Measurements from ENCODE around the gene PRR7. TPM values are rescaled to one million over a fixed set of nuclear protein-coding genes. Genes with fewer than 3 reads are reported as not detected.
"Not testable (repeated sequence)": the region's sequence is repeated elsewhere in the genome, so short reads cannot be mapped to it uniquely, and the experiment has no call there.

Gene PRR7
- total RNA-seq, 2 experiments from 2014 or later: 7.4 to 8.2 TPM

DNA sequence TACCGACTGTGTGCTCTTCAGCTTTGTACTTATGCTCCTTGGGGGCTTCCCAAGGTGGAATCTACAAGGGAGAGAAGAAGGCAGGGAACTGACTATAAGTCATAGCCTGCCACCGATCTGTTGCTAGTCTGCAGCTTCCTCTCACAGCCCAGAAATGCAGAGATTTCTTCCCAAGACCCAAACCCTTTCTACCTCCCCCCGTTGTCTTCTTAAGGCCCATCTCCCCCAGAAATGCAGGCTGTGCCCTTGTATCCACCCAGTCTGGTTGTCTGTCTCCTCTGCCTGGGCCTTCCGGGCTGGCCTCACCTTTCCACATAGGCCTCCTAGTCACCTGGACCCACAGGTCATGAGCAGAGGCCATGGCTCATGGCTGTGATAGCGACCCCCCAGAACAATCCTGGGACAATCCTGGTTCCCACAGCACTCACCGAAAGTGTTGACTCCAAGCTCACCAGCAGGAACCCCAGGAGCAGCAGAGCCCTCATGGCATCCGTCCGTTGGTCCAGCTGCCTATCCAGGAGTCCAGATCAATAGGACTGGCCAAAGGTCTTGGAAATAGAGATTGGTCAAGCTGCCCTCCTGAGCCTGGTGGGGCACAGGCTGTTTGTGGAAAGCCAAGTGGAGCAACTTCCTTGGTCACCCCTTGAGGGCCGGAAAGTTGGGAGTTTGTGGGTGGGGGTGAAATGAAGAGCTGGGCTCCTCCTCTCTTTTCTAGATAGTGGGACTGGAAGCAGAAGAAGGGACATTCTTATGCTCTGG is 37.4 kb upstream of the PRR7 start, which contains the start of gene F12:
TSS of gene F12 (minus strand) at position 522 of the 759 bp plus-strand sequence. CDS start at position 485, 37 bp downstream.
- H3K4me1 Mint-ChIP-seq (ENCODE audit: low read depth): peaks cover 25% of the 10 kb centered on the region
- CTCF ChIA-PET: interaction anchor here (0.7 to 9.9 kb wide), 5 partner anchors 22 to 48 kb away, joined by 3 to 161 read pairs (median 4); partner anchors contain the start of gene PRR7
- DNase-seq: no peak
- H3K27me3 Mint-ChIP-seq (ENCODE audit: low read depth): no peaks in the 10 kb centered on the region
- H3K27ac Mint-ChIP-seq: no peak within 1 kb of the TSS
- no peak within 1 kb of the TSS for H3K4me3 Mint-ChIP-seq
- no peaks in the 10 kb centered on the region for H3K9me3 Mint-ChIP-seq
- no peaks in the 10 kb centered on the region for H3K36me3 Mint-ChIP-seq (ENCODE audit: low read depth)
- intact Hi-C loops (cut with micrococcal nuclease): no loop called here

DNA sequence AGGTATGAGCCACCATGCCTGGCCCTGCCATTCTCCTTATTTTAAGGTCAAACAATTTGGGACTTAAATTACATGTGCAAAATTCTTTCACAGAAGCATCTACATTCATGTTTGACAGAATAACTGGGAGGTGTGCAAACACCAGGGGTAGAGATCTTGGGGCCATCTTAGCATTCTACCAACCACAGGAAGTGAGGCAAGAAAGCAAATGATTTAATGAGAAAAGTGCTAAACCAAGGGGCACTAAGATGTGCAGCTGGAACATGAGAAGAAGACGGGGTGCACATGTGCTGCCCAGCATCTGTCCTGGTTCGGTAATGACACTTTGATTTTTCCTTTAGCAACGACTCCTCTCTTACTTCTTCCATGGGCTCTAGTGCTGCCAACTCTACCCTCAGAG is 36.0 kb upstream of the PRR7 start:
- DNase-seq: no peak
- intact Hi-C loops (cut with micrococcal nuclease): no loop called here
- CTCF ChIA-PET: interaction anchor here (0.9 to 2.1 kb wide), 2 partner anchors 21 to 91 kb away, joined by 4 to 6 read pairs; no protein-coding TSS in a partner anchor
- no peaks in the 10 kb centered on the region for H3K36me3 Mint-ChIP-seq (ENCODE audit: low read depth)
- no peak overlapping the region for H3K27ac Mint-ChIP-seq
- H3K9me3 Mint-ChIP-seq: no peaks in the 10 kb centered on the region
- no peak overlapping the region for H3K4me3 Mint-ChIP-seq
- H3K27me3 Mint-ChIP-seq (ENCODE audit: low read depth): no peaks in the 10 kb centered on the region
- peaks cover 31% of the 10 kb centered on the region for H3K4me1 Mint-ChIP-seq (ENCODE audit: low read depth)

DNA sequence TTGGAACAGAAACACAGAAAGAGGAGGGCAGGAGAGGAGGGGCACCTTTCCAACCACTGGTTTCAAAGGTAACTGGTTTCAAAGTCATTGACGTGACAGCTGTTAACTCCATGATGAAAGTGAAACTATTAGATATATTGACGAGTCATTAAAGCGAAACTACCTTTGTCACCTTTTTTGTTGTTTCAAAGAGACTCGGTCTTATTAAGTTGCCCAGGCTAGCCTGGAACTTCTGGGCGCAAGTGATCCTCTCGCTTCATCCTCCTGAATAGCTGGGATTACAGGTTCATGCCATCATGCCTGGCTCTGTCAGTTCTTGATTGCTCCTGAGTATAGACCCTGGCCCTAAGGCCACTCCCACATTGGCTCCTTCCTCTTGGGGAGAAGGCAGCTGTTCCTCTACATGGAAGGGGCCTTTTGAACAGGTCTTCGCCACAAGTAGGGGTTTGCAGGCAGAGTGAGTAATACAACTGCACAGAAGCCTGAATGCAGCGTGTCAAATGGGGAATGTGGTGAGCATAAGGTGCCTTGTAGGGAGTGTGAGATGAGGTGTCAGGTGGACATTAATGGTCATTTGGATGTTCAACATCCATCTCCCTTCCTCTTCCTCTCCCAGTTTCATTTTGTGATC is 33.9 kb upstream of the PRR7 start:
- intact Hi-C loops (cut with micrococcal nuclease): no loop called here
- CTCF ChIA-PET: interaction anchor here (0.8 to 0.9 kb wide), 2 partner anchors 8 to 23 kb away, joined by 3 to 5 read pairs; no protein-coding TSS in a partner anchor
- H3K27me3 Mint-ChIP-seq (ENCODE audit: low read depth): no peaks in the 10 kb centered on the region
- no peaks in the 10 kb centered on the region for H3K36me3 Mint-ChIP-seq (ENCODE audit: low read depth)
- H3K4me3 Mint-ChIP-seq: no peak overlapping the region
- peaks cover 33% of the 10 kb centered on the region for H3K4me1 Mint-ChIP-seq (ENCODE audit: low read depth)
- H3K27ac Mint-ChIP-seq: no peak overlapping the region
- no peak for DNase-seq
- no peaks in the 10 kb centered on the region for H3K9me3 Mint-ChIP-seq

DNA sequence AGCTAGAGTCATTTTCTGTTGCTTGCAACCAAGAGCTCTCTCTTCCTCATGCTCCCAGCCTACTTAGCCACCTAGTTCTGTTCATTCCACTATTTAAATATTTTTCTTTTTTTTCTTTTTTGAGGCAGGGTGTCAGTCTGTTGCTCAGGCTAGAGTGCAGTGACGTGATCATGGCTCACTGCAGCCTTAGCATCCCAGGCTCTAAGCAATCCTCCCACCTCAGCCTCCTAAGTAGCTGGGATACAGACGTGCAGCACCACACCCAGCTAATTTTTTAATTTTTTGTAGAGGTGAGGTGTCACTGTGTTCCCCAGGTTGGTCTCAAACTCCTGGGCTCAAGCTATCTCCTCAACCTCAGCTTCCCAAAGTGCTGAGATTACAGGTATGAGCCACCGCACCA is 32.1 kb upstream of the PRR7 start:
- H3K9me3 Mint-ChIP-seq: no peaks in the 10 kb centered on the region
- H3K36me3 Mint-ChIP-seq (ENCODE audit: low read depth): no peaks in the 10 kb centered on the region
- no peaks in the 10 kb centered on the region for H3K27me3 Mint-ChIP-seq (ENCODE audit: low read depth)
- no peak overlapping the region for H3K4me3 Mint-ChIP-seq
- no peak overlapping the region for H3K27ac Mint-ChIP-seq
- CTCF ChIA-PET: interaction anchor here (0.6 to 3.3 kb wide), 8 partner anchors 10 to 105 kb away, joined by 3 to 22 read pairs (median 3); no protein-coding TSS in a partner anchor
- DNase-seq: no peak
- H3K4me1 Mint-ChIP-seq (ENCODE audit: low read depth): peaks cover 33% of the 10 kb centered on the region
- intact Hi-C loops (cut with micrococcal nuclease): no loop called here

GRCh38 chr5:177417081-177417480 is 29.5 kb upstream of the PRR7 start:
- intact Hi-C loops (cut with micrococcal nuclease); DNase-seq; H3K4me3 Mint-ChIP-seq; H3K27me3 Mint-ChIP-seq (ENCODE audit: low read depth); H3K27ac Mint-ChIP-seq; H3K9me3 Mint-ChIP-seq; H3K36me3 Mint-ChIP-seq (ENCODE audit: low read depth); CTCF ChIA-PET: not testable (repeated sequence)
- peaks cover 22% of the 10 kb centered on the region for H3K4me1 Mint-ChIP-seq (ENCODE audit: low read depth)

DNA sequence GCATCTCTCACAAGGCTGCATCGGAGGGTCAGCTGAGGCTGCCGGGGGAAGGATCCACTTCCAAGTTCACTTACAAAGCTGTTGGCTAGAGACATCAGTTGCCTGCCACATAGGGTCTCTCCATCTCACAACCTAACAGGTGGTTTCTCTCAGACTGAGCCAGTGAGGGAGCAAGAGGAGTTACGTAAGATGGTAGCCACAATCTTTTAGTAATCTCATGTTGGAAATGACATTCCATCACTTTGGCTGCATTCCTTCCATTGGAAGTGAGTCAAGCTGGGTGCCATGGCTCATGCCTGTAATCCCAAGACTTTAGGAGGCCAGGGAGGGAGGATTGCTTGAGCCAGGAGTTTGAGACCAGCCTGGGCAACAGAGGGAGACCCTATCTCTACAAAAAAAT is 27.6 kb upstream of the PRR7 start:
- Mint-ChIP-seq H3K9me3 (no peaks in the 10 kb centered on the region), H3K36me3 (ENCODE audit: low read depth) (no peaks in the 10 kb centered on the region), H3K27me3 (ENCODE audit: low read depth) (no peaks in the 10 kb centered on the region), H3K4me1 (ENCODE audit: low read depth) (peaks cover 11% of the 10 kb centered on the region), H3K4me3 (no peak overlapping the region), H3K27ac (no peak overlapping the region)
- CTCF ChIA-PET: interaction anchor here (1.6 kb wide), 1 partner anchor 15 kb away, joined by 5 read pairs; no protein-coding TSS in a partner anchor
- intact Hi-C loops (cut with micrococcal nuclease): no loop called here
- no peak for DNase-seq

- H3K4me1 Mint-ChIP-seq (ENCODE audit: low read depth); DNase-seq; H3K9me3 Mint-ChIP-seq; H3K27me3 Mint-ChIP-seq (ENCODE audit: low read depth); H3K27ac Mint-ChIP-seq; intact Hi-C loops (cut with micrococcal nuclease); H3K4me3 Mint-ChIP-seq; CTCF ChIA-PET; H3K36me3 Mint-ChIP-seq (ENCODE audit: low read depth): not testable (repeated sequence)
Observed at GRCh38 chr5:177420472-177420871, 26.1 kb upstream of the PRR7 start.

DNA sequence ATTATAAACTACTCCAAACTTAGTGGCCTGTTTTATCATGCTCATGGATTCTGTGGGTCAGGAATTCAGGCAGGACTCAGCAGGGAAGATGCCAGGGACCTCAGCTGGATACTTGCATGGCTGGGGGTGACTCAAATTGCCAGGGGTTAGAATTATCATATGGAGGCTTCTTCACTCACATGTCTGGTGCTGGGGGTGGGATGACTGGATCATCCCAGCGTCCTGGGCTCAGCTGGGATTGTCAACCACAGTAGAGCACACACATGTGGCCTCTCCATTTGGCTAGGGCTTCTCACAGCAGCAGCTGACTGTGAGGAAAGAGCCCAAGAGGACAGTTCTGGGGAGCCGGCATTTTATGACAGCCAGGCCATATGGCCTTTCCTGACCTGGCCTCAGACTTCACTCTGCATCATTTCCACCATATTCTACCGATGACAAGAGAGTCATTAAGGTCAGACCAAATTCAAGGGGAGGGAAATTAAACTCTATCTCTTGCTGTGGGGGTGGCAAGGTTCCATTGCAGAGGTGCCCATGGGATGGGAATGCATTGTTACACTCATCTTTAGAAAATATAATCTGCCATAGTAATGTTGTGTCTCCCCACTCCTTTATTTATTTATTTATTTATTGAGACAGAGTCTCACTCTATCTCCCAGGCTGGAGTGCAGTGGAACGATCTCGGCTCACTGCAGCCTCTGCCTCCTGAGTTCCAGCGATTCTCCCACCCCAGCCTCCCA is 25.4 kb upstream of the PRR7 start:
- H3K9me3 Mint-ChIP-seq: no peaks in the 10 kb centered on the region
- no peaks in the 10 kb centered on the region for H3K27me3 Mint-ChIP-seq (ENCODE audit: low read depth)
- no peaks in the 10 kb centered on the region for H3K36me3 Mint-ChIP-seq (ENCODE audit: low read depth)
- CTCF ChIA-PET: interaction anchor here (0.6 to 3.4 kb wide), 2 partner anchors 18 to 98 kb away, joined by 3 to 26 read pairs; no protein-coding TSS in a partner anchor
- intact Hi-C loops (cut with micrococcal nuclease): no loop called here
- peaks cover 6% of the 10 kb centered on the region for H3K4me1 Mint-ChIP-seq (ENCODE audit: low read depth)
- no peak overlapping the region for H3K27ac Mint-ChIP-seq
- no peak for DNase-seq
- H3K4me3 Mint-ChIP-seq: no peak overlapping the region

GRCh38 chr5:177423671-177424070 is 22.9 kb upstream of the PRR7 start:
- Mint-ChIP-seq H3K27me3 (ENCODE audit: low read depth) (no peaks in the 10 kb centered on the region), H3K4me1 (ENCODE audit: low read depth) (peaks cover 10% of the 10 kb centered on the region), H3K27ac (no peak overlapping the region), H3K4me3 (no peak overlapping the region), H3K9me3 (no peaks in the 10 kb centered on the region), H3K36me3 (ENCODE audit: low read depth) (peaks cover 16% of the 10 kb centered on the region)
- CTCF ChIA-PET: interaction anchor here (0.9 to 3.6 kb wide), 4 partner anchors 20 to 111 kb away, joined by 3 to 26 read pairs (median 8); no protein-coding TSS in a partner anchor
- intact Hi-C loops (cut with micrococcal nuclease): no loop called here
- no peak for DNase-seq

GRCh38 chr5:177425196-177425800 is 21.3 kb upstream of the PRR7 start:
- peaks cover 32% of the 10 kb centered on the region for H3K36me3 Mint-ChIP-seq (ENCODE audit: low read depth)
- no peak for DNase-seq
- CTCF ChIA-PET: interaction anchor here (1.1 to 10.3 kb wide), 7 partner anchors 12 to 35 kb away, joined by 3 to 111 read pairs (median 4); no protein-coding TSS in a partner anchor
- H3K9me3 Mint-ChIP-seq: no peaks in the 10 kb centered on the region
- peak overlapping the region; percentile 95 for H3K27ac Mint-ChIP-seq
- intact Hi-C loops (cut with micrococcal nuclease): loop anchor here (5.0 kb wide), 2 partner anchors 888 to 1038 kb away; partner anchors contain the start of genes HIGD2A, NOP16 and RNF44
- peaks cover 26% of the 10 kb centered on the region for H3K4me1 Mint-ChIP-seq (ENCODE audit: low read depth)
- H3K4me3 Mint-ChIP-seq: peak overlapping the region; percentile 88
- no peaks in the 10 kb centered on the region for H3K27me3 Mint-ChIP-seq (ENCODE audit: low read depth)

DNA sequence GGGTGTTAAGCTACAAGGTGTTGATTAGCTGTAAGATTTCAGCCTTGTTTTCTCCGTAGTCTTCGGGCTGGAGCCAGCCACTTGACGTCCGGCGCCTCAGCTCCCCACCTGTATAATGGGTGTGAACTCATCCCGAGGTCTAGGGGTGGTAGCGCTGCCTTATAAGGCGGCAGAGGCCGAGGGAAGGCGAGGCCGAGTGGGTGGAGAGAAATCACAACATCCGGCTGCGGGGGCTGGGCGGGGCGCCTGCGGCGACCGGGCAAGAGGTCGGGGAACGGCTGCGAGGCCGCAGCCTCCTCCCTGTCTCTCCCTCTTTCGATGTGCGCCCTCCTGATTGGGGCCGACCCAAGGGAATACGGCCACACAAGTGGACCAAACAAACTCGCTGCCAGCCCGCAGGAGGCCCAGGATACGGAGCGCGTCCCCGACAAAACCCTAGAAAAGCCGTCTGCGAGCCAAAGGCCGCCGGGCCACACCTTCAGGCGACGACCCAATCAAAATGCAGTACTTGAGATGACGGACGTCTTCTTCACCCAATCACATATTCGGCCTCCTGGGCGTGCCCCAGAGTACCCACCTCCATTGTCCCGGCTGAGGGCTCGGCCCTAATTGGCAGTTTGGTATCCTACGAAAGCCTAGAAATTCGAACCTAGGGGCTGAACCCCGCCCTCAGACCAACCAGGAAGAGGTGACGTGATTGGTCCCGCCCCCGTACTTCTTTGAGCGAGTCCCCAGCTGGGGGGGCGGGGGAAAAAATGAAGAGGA is 20.6 kb upstream of the PRR7 start:
- CTCF ChIA-PET: interaction anchor here (0.9 to 10.3 kb wide), 7 partner anchors 22 to 37 kb away, joined by 3 to 111 read pairs (median 5); no protein-coding TSS in a partner anchor

More for the DNA sequence above, 20.6 kb upstream of the PRR7 start:
- H3K4me3 Mint-ChIP-seq: peak overlapping the region; percentile 88
- peaks cover 33% of the 10 kb centered on the region for H3K4me1 Mint-ChIP-seq (ENCODE audit: low read depth)
- intact Hi-C loops (cut with micrococcal nuclease): loop anchor here (1.0 to 5.0 kb wide), 8 partner anchors 23 to 1039 kb away; partner anchors contain the start of genes HIGD2A, LMAN2, NOP16 and NSD1
- peak overlapping the region; percentile 95 for H3K27ac Mint-ChIP-seq
- no peaks in the 10 kb centered on the region for H3K27me3 Mint-ChIP-seq (ENCODE audit: low read depth)
- no peaks in the 10 kb centered on the region for H3K9me3 Mint-ChIP-seq
- peaks cover 39% of the 10 kb centered on the region for H3K36me3 Mint-ChIP-seq (ENCODE audit: low read depth)
- peak; percentile 100 for DNase-seq

Data from activated naive CD4-positive, alpha-beta T cell treated with anti-CD3 and anti-CD28 coated beads for 36 hours (primary cell).